RWPE1 (cell line): ENCODE results near the gene OLIG1.

Experiments
- CTCF ChIA-PET: fragments of 350-600 bp; sonication (Branson Sonifier 250); formaldehyde crosslinking; extraction: SDS; loops from one replicate; lab custom pipeline; 2021; lab: Yijun Ruan, JAX
- POLR2A ChIA-PET: fragments of 400-600 bp; formaldehyde crosslinking; extraction: SDS; loops from one replicate; lab custom pipeline; 2020; ENCODE audit warnings: antibody characterized with exemption; ENCODE audit not compliant: low non-redundant PET; lab: Yijun Ruan, JAX
- DNase-seq: peaks from one replicate; pipeline ENCODE4 v3.0.0; 2012; ENCODE audit warnings: low spot score
- H3K27ac ChIP-seq: fragments of 450-650 bp; 2 replicates; pipeline ENCODE4 v1.5.1; 2017
- TF ChIP-seq, protein P1 (sequence below): fragments of 450-650 bp; conservative IDR thresholded peaks from 2 replicates; pipeline ENCODE4 v1.5.1; 2017; ENCODE audit warnings: low read depth, mild to moderate bottlenecking

Gene OLIG1

DNA sequence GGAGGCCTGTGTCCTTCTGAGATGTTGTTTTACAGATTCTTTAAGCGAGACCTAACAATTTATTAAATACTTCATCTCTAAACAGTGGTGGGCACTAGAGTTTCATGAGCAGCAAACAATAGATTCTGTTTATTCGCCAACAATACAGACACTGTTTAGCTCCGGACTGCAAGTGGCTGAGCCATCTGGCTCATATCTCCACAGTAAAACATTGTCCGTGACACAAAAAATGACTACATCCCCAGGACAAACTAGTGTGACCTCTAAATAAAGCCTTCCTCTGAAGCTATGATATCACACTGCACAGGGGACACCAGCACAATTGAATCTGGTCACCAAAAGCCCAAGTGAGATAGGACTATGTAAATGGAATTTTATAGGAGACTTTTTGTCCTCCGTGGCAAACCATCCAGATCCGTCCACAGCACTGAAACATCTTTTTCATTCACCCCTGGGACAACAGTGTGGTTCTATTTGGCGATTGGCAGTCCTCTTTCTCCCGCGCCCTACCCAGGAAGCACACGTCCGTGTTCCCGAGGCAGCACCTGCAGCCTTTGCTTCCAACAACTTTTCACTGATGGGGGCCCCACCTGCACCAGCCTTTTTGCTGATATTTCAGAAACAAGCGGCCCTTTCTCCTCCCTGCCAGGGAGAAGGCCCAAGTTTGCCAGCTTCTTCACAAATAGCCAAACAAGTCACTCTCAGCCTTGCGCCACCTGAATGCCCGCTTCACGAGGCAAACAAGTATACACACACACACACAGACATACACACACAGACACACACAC lies 47.4 kb downstream of the OLIG1 start:
- TF ChIP-seq, protein P1, sequence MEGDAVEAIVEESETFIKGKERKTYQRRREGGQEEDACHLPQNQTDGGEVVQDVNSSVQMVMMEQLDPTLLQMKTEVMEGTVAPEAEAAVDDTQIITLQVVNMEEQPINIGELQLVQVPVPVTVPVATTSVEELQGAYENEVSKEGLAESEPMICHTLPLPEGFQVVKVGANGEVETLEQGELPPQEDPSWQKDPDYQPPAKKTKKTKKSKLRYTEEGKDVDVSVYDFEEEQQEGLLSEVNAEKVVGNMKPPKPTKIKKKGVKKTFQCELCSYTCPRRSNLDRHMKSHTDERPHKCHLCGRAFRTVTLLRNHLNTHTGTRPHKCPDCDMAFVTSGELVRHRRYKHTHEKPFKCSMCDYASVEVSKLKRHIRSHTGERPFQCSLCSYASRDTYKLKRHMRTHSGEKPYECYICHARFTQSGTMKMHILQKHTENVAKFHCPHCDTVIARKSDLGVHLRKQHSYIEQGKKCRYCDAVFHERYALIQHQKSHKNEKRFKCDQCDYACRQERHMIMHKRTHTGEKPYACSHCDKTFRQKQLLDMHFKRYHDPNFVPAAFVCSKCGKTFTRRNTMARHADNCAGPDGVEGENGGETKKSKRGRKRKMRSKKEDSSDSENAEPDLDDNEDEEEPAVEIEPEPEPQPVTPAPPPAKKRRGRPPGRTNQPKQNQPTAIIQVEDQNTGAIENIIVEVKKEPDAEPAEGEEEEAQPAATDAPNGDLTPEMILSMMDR: no peak
- CTCF ChIA-PET: interaction anchor here (0.6 kb wide), 1 partner anchor 283 kb away, joined by 6 read pairs; no protein-coding TSS in a partner anchor
- POLR2A ChIA-PET: no interaction called here
- DNase-seq: no peak
- H3K27ac ChIP-seq: no peak overlapping the region
